GM21723 (cell line): Measurements from ENCODE around the gene PAX5.
"Not testable (repeated sequence)": the region's sequence is repeated elsewhere in the genome, so short reads cannot be mapped to it uniquely, and the experiment has no call there.

Experiments used
- ATAC-seq: cut with Tn5 transposase; IDR thresholded peaks from one replicate; pipeline ENCODE4 v1.9.1; 2021; ENCODE audit warnings: mild to moderate bottlenecking, moderate library complexity; ENCODE audit not compliant: unreplicated experiment

The PAX5 gene

DNA sequence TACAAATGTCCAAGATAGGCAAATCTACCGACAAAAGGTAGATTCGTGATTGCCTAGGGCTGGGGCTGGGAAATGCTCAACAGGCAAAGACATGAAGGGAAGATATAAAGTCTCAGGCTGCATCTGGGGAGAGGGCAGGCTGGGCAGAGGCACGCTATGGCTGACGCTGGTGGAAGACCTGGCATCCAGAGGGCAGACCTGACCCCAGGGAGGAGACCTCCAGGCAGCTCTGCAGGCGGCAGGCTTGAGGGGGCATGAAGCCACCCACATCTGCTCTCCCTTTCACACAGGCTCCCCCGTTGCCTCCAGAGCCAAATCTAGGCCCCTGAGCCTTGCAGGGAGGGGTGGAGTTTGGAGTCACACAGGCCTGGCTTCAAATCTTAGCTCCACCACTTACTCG lies 145.5 kb downstream of the PAX5 start:
- no peak for ATAC-seq

DNA sequence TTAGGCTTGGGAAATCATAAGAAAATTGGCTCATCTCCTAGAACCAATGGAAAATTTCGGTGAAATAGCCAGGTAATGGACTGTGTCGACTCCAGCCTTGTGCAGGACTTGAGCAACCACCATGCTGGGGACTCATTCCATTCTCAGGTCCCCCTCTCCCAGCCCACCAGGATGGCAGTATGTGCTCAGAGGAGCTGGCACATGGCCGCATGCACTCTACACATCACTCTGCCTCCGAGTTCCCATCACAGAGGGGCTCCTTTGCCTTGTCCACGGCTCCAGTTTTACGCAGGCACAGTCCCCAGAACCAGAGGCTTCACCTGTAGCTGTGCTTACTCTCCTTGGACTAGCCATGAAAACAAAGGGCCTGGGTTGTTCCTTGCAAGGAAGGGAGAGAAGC lies 149.3 kb downstream of the PAX5 start:
- no peak for ATAC-seq

DNA sequence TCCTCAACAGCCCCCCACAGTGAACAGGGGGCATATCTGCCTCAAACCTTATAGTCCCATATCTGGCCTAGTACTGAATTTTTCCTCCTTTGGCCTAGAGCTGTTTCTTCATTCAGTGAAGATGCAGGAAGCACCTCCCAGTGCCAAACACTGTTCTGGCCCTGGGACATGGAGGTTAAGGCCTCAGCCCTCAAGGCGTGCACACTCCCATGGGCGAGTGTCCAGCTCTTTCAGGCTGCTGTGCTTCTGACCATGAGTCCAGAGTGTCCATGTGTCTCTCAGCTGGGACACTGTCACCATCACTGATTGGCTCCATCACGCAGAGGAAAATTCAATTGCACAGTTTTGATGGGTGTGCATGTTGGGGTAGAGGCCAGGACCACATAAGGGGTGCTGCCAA lies 151.5 kb downstream of the PAX5 start:
- ATAC-seq = no peak

GRCh38 chr9:36881743-36882441 lies 152.2 kb downstream of the PAX5 start:
- ATAC-seq = no peak

GRCh38 chr9:36881316-36881715 lies 152.8 kb downstream of the PAX5 start:
- no peak for ATAC-seq

DNA sequence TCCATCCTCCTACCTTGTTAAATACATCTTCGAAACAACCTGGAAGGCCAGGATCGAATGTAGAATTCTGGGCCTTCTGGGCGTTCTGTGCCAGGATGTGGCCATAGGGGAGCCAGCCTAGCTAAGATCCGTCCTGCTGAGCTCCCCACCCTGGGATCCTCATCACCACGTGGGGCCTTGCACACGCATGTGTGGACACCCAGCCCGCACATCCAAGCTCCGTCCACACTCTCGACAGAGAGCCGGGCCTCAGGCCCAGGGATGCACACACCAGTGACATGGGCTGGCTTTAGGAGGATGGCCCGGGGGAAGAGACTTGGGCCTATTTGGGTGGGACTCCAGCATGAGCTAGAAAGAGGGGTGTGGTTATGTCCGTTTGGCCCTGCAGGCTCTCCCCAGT lies 154.0 kb downstream of the PAX5 start:
- ATAC-seq = no peak

DNA sequence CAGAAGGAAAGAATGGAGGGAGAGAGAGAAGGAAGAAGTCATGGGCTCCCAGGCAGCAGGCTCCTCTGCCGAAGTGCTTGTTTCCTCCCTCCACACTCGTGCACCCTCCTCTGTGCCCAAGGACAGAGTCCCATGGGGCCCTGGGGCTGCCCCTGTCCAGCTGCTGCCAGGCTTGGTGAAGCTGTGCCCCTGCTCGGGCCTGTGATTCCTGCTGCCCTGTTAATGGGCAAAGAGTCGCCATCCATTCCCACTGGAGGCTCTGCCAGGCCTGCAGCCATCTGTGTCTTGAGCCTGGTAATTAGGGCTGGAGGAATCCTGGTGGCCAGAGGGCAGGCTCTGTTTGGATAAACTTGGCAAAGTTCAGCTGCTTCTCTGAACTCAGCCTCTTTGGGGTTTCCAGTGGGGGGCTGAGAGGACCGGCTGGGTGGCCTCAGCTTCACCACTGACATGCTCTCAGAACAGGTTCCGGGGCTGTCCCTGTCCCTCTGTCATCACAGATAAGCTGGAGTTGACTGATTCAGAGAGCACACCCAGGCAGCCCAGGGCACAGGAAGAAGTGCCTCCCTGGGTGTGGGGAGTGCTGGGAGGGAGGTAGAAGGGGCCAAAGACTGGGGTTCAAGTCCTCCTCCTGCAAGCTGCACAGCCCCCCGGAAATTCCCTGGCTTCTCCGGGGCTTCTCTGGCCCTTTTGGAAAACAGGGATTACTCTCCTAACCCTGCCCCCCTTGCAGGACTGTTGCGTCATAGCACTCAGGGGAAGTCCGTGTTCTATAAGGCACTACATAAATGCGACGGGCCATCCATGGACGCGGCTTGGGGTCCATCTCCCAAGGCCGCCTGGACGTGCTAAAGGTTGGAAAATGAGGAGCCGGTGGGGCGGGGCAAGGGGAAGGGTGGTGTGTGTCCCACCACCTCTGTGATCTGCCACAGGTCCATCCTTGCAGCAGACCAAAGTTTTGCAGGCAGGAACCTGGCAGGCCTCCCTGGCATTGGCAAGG lies 154.8 kb downstream of the PAX5 start:
- ATAC-seq = peak; percentile 78

DNA sequence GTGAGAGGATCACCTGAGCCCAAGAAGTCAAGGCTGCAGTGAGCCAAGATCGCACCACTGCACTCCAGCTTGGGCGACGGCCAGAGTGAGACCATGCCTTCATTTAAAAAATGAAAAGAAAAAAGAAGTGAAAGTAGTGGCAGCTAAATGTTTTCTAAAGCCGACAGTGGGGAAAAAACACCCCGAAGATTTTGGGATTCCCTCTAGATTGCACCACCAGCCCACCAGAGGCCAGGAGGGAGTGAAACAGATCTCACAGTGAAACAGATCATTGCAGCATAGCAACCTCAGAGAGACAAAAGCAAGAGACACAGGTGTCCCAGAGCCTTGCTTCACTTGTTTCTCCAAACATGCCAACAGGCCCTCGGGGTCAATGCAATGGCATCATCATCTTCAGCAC lies 156.8 kb downstream of the PAX5 start:
- ATAC-seq = no peak

DNA sequence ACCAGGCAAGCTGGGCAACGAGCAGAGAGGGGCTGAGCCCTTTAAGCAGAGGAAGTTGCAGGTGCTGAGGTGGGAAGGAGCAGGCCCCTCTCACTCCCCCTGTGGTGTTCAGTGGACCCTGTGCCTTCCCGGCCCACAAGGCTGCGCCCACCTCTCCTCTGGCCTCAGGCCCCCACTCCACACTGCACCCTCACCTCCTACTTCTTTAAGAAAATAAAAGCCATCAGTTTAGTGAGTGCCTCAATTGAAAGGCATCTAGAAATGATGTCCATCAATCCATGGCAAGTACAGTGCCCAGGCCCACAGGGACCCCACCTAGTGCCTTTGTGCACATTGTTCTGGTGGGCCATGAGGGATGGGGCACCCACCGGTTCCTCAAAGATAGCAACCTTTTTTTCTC lies 158.0 kb downstream of the PAX5 start:
- ATAC-seq = no peak

DNA sequence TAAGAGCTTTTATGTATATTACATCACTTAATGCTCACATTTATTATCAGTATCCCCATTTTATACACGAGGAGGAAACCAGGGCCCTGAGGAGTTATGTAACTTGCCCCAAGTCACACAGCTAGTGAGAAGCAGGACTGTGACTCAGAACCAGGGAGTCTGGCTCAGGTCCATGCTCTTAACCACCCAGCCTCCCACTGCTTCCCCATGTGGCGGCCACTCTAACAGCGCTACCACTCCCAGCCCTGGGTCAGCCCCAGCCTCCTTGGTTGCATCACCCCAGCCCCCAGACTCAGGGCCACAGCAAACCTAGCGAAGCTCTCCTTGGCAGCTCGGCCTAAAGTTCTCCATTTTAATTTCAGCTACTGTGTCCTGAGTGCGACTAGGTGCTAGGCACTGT lies 159.1 kb downstream of the PAX5 start:
- ATAC-seq = no peak

DNA sequence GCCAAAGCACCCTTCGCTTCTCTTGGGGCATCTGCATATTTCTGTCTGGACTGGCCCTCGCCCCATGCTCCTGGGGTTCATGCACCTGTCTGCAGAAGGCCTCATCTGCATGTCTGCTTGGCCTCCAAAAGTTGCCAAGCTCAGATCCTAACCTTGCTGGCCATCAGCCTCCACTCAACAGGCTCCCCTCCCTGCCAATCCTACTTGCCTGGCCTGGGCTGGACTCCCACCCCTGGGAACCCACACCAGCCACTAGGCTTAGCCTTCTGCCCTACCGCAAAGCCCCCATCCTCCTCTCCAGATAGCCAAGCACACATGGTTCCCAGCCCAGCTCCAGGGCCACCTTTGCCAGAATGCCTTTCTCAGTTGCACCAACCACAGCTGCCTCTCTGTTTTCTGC lies 159.8 kb downstream of the PAX5 start:
- no peak for ATAC-seq

- ATAC-seq = peak; percentile 54
Measured at GRCh38 chr9:36873247-36873875, 160.7 kb downstream of the PAX5 start.

- ATAC-seq = no peak
Measured at GRCh38 chr9:36872641-36873040, 161.4 kb downstream of the PAX5 start.

DNA sequence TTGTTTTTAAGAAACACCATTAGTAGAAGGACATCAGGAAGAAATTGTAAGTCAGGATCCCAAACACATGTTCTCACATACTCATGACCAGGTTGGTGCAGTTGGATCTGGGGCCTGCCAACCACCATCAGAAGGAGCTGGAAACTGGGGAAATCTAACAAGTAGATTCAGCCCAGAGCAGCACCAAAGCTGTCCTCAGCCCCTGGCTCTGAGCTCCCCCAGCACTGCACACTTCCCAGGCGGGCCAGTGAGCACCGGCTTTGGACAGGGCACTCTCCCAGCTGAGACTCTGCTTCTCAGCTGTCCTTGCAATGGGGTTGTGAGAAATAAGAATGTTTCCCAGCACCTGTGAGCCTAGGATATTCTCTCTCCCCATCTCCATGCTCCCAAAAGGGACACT lies 162.5 kb downstream of the PAX5 start:
- no peak for ATAC-seq

DNA sequence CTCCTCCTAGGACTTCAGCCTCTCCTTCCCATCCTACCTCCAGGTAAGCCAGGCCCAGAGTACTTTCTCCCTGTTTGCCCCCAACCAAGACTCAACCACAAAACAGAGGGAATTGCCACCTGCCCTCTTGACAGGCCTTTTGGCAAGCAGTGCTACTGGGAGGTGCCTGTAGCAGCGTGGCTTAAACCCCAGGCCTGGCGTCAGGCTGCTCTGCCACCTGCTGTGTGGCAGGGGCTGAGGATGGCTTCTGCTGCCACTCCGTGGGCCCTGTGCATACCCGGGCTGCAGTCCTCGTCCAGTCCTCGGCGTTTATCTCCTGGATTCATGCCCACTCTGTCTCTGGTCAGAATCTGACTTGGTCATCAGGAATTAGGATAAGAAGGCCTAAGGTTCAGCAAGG lies 163.1 kb downstream of the PAX5 start:
- no peak for ATAC-seq

DNA sequence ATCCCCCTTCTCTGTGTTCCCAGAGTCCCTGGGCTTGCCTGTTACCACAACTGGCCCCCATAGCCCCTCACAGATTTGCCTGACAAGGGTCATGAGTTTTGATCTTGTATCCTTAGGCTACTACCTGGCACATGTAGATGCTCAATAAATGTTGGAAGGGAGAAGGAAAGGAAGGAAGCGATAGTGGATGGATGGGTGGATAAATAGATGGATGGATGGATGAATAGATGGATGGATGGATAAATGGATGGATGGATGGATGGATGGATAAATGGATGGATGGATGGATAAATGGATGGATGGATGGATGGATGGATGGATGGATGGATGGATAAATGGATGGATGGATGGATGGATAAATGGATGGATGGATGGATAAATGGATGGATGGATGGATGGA lies 164.5 kb downstream of the PAX5 start:
- not testable (repeated sequence) for ATAC-seq

GRCh38 chr9:36868586-36869282 lies 165.3 kb downstream of the PAX5 start:
- no peak for ATAC-seq

DNA sequence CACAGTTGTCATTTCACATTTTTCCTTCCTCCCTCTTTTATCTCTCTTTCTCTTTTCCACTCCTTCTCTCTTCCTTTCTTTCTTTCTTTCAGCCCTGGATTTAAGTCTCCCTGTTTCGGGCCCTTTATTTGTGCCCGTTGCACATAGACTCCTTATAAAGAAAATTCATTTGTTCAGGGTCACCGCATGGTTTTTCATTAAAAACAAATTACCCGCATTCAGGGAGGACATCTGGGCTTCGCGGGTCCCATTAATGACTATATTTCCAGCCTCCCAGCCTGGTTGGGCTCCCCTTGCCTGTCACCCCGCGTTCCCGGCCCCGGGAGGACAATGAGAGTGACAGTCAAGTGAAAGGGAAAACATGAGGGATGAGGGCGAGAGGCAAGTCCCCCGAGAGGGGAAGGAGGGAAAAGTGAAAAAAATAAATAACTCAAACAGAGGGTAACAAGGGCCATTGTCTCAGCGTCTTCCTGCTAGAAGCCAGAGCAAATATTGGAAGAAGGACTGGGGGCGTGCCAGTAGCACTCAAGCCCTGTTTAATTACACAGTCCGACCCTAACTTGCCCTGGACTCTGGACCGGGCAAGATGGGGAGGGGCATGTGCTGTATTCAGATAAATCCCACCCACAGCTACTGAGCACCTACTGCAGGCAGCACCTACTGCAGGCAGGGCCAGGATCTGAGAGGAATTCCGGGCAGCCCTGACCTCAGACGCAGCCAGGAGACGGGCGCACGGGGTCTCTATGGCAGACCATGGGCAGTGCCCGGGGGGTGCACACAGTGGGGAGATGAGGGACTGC lies 166.2 kb downstream of the PAX5 start:
- ATAC-seq = no peak

DNA sequence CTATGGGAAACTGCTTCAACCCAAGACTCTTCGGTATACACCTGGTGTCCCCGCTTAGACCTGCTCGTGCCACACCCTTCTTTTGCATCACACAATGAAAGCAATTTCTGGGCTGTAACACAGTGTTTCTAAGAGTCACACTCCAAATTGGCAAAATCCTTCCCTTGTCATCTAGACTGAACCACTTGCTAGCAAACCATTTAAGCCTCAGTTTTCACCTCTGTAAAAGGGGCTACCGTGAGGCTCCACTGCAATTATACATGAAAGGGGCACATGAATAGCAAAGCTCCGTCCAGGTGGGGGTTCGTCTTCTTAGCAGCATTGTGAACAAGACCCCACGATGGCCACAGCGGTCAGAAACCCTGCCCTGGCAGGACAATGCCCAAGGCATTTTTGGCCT lies 166.8 kb downstream of the PAX5 start:
- no peak for ATAC-seq

DNA sequence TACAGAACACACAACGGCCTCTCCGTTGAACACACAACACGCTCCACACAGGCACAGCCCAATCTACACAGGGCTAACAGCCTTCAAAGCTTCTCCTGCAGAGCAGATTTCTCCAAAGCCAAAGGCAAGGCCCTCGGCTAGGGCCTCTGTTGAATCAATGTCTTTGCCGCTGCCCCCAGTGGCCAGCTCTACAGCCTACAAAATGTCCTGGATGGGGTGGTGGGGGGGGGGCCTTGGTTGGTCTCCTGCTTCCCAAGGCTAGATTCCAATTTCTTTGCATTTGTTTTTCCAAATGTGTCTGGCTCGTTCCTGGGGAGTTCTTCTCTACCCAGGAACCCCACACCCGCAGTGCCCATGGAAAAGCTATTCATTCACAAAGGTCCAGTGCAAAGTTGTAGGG lies 167.2 kb downstream of the PAX5 start:
- ATAC-seq = no peak
